ENCODE measurements around the gene ATIC. TPM values are rescaled to one million over a fixed set of nuclear protein-coding genes. Genes with fewer than 3 reads are reported as not detected.

The ATIC gene
- polyA plus RNA-seq, 3 donors = 20.8 to 32.3 (median 21.6) TPM

DNA sequence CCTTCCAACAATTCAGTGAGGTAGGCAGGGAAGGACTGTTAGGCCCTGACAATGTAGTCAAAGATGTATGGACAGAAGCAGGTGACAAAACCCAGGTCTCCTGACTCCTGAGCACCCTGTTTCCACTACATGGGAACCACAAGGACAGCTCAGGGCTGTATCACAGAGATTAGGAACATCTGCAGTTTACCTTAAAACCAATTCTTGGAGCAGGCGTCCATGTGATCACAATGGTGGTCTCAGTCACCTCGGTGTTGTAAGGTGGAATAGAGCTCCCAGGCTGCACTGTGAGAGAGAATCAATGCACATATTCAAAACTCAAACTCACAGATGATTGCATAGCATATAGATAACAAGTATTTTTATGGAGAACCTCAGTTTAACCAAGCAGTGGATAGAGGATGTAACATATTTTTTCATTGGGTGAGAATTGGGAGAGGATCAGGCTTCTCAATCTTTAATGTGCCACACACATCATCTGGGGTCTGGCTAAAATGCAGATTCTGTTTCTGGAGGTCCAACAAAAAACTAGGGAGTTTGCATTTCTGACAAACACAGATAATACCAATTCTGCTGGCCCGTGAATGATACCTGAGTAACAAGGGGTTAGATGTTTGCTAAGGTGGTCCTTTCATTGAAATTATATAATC, 87.3 kb downstream of the ATIC start:
- H2AFZ ChIP-seq (ENCODE audit: insufficient read depth, low read depth, low read length, poor library complexity, severe bottlenecking) = no peak overlapping the region
- H3K4me3 ChIP-seq (replicated peaks in 1 of 3; ENCODE audit: low read depth in 2 of 3, low read length in 3 of 3) = no peak overlapping the region
- TF ChIP-seq, protein P1, sequence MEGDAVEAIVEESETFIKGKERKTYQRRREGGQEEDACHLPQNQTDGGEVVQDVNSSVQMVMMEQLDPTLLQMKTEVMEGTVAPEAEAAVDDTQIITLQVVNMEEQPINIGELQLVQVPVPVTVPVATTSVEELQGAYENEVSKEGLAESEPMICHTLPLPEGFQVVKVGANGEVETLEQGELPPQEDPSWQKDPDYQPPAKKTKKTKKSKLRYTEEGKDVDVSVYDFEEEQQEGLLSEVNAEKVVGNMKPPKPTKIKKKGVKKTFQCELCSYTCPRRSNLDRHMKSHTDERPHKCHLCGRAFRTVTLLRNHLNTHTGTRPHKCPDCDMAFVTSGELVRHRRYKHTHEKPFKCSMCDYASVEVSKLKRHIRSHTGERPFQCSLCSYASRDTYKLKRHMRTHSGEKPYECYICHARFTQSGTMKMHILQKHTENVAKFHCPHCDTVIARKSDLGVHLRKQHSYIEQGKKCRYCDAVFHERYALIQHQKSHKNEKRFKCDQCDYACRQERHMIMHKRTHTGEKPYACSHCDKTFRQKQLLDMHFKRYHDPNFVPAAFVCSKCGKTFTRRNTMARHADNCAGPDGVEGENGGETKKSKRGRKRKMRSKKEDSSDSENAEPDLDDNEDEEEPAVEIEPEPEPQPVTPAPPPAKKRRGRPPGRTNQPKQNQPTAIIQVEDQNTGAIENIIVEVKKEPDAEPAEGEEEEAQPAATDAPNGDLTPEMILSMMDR (IDR thresholded peaks at IDR 0.05) = no peak
- H3K4me2 ChIP-seq (replicated peaks; ENCODE audit: extremely low read depth, low read length, poor library complexity, severe bottlenecking) = no peak overlapping the region
- H3K27ac Mint-ChIP-seq = no peak overlapping the region
- WGBS (ENCODE audit: insufficient coverage) = 100% methylated on average over 1 of the region's 3 CpGs
- H3K27me3 Mint-ChIP-seq (ENCODE audit: low read depth in 3 of 3) = peaks cover 0 to 2% (median 0%) of the 10 kb centered on the region in 3 donors
- no peaks in the 10 kb centered on the region for H3K9me3 ChIP-seq (replicated peaks in 1 of 2; ENCODE audit: control insufficient read depth in 1 of 2, insufficient read depth in 1 of 2, low read length in 2 of 2)
- no peaks in the 10 kb centered on the region for H3K36me3 Mint-ChIP-seq
- no peaks in the 10 kb centered on the region for H3K79me2 ChIP-seq (ENCODE audit: insufficient read depth, low read length)
- no peak overlapping the region for H3K4me3 Mint-ChIP-seq
- no peak overlapping the region for H3K27ac ChIP-seq (ENCODE audit: low read depth in 1 of 2, low read length in 2 of 2)
- DNase-seq = no peak
- H3K4me1 Mint-ChIP-seq = peaks cover 7% of the 10 kb centered on the region
- intact Hi-C loops (cut with micrococcal nuclease) = no loop called here
- no peaks in the 10 kb centered on the region for H4K20me1 ChIP-seq (ENCODE audit: insufficient read depth, low read length)
- H3K9me3 Mint-ChIP-seq = no peaks in the 10 kb centered on the region
- no peak overlapping the region for H3K9ac ChIP-seq (ENCODE audit: insufficient read depth, low read length, poor library complexity, severe bottlenecking)
- no peaks in the 10 kb centered on the region for H3K36me3 ChIP-seq (replicated peaks in 1 of 2; ENCODE audit: control insufficient read depth in 1 of 2, insufficient read depth in 2 of 2, low read length in 2 of 2)
- peaks cover 5 to 9% of the 10 kb centered on the region in 2 donors for H3K4me1 ChIP-seq (ENCODE audit: control insufficient read depth in 1 of 2, insufficient read depth in 2 of 2, low read length in 2 of 2)
- no peaks in the 10 kb centered on the region for H3K27me3 ChIP-seq (ENCODE audit: control insufficient read depth in 2 of 2, insufficient read depth in 2 of 2, low read length in 2 of 2)

Other genes with a start within 250 kb of the ATIC start
- not detected for gene ABCA12, start 173.4 kb upstream of the ATIC start, polyA plus RNA-seq
- gene FN1, start 124.0 kb downstream of the ATIC start, polyA plus RNA-seq = under 1 TPM; 0.21 to 0.72 (median 0.23) TPM